HG02852 (cell line): ENCODE results near the gene CFAP299.
A peak's percentile ranks its signal among the peaks of the same experiment; 100 is the strongest.

Experiments used
- ATAC-seq: cut with Tn5 transposase; IDR thresholded peaks from one replicate; pipeline ENCODE4 v1.9.1; 2021; ENCODE audit warnings: mild to moderate bottlenecking, moderate library complexity; ENCODE audit not compliant: unreplicated experiment

The CFAP299 gene

DNA sequence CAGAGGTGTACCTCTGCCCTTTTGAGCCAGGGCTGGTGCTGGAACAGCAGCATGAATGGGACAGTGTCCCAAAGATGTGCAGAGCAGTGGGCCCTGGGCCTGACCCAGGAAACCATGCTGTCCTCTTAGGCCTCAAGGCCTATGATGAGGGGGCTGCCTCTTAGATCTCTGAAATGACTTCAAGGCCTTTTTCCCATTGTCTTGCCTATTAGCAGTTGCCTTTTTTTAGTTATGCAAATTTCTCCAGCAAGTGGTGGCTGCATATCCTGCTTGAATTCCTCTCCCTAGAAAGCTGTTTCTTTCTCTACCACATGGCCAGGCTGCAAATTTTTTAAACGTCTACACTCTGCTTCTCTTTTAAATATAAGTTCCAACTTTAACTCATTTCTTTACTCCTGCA, 160.3 kb downstream of the CFAP299 start:
- ATAC-seq = no peak

DNA sequence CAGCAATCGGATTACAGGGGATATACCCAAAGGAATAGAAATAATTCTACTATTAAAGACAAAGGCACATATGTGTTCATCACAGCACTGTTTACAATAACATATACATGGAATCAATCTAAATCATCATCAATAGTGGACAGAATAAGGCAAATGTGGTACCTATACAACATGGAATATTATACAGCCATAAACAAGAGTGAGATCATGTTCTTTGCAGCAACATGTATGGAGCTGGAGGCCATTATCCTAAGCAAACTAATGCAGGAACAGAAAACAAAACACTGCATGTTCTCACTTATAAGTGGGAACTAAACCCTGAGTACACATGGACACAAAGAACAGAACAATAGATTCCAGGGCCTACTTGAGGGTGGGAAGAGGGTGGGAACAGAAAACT, 163.2 kb downstream of the CFAP299 start:
- no peak for ATAC-seq

DNA sequence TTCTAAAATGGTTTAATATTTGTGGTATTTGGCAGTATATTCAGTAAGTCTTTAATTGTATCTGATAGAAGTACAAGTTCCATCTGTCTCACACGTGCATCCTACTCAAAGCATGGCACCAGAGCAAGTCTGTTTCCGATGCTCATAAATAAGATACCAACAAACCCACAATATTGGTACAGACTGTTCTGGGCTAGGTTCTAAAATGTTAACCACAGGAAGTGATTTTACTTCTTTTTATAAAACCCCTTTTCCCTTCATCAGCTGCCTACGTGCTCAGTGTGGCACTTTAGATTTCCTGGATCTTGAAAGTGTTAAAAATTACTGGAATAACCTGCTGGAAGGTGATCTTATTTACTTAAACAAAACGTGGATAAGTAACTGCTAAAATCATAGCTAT, 165.1 kb downstream of the CFAP299 start:
- no peak for ATAC-seq

DNA sequence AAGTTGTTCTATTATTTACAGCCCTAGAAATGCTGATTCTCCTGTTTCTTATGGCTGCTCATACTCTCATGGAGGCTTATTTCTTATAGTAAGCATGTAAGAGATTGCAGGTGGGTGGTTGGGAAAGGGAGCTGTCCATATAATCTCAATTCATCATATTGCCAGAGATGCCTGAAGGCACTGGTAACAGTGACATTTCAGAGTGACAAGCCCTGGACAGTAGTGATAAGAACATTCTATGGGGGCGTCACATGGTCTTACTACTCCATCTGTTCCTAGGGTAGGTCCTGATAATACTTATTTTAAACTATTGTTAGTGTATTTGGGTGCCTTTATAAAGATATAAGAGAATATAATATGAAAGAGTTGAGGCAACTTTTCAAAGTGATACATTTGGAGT, 171.5 kb downstream of the CFAP299 start:
- ATAC-seq = no peak

DNA sequence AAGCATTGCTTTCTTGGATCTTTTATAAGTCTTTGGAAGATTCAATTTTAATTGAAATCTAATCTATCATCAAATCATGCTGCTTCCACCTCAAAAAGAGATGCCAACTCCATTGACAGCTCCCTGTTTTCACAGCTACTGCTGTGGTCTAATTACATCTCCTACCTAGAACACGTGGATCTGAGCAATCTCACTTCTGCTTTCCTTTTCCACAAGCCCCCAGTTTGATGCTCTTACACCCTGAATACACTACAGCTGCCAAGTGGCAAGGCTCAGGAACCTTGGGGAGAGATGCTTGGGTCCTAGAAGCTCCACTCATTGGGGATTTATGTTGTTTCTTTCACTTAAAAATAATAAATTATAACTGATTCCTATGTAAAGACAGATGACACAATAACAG, 172.0 kb downstream of the CFAP299 start:
- ATAC-seq = peak; percentile 93

DNA sequence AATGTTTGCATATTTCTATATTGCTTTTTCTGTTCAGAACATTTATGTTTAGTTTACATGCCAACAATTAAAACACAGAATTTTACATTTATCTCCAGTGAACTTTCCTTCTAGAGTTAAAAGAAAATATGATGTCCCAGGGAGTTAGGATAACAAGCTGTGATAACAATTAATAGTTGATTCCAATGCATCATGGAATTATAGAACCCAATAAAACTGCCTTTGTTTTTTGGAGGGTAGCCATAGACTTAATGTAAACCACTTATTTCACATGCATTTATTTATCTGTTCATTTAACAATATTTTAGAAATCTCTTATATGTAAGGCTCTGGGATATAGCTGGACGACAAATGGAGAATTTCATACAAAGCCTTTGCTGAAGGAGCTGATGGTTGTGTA, 180.0 kb downstream of the CFAP299 start:
- ATAC-seq = no peak

DNA sequence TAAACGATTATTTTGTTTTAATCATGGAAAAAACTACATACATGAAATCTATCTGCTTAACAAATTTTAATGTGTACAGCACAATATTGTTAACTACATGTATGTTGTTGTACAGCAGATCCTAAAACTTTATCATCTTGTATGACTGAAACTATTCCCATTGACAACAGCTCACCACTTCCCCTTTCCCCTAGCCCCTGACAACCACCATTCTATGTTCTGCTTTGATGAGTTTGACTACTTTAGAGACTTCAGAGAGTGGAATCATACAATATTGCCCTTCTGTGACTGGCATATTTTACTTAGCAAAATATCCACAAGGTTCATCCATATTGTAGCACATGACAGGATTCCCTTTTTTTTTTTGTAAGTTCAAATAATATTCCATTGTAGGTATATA, 185.9 kb downstream of the CFAP299 start:
- peak; percentile 73 for ATAC-seq

DNA sequence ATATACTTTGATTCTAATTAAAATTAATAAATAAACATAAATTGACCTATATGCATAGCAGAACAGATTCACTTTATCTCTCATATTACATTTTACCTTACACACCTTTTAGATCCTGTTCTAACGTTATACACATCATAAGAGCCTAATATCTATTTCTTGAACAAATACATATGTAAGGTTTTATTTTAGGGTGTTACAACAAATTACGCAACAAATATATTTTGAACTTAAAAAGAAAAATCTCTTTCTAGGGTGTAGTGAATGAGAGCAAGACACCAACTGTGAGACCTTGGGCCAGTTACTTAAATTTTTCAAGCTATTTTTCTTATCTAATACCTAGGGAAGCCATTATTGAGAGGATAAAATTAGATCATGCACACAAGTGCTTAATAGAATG, 191.2 kb downstream of the CFAP299 start:
- no peak for ATAC-seq

DNA sequence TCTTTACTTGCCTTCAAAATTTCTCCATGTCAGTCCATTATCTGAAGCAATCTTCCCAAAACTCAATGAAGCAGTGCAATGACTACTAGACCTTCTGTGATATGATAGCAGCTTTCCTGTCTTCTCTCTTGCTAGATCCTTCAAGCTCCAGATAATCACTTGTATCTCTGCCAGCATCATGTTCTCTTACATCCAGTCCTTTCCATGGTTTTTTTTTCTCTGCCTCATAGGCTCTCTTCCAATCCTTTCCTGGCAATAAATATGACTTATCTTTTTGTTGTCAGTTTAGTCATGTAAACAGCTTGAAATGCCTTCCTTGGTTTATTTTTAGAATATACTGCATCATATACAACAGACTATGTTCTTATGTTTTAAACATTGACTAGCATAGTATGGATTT, 193.5 kb downstream of the CFAP299 start:
- no peak for ATAC-seq

DNA sequence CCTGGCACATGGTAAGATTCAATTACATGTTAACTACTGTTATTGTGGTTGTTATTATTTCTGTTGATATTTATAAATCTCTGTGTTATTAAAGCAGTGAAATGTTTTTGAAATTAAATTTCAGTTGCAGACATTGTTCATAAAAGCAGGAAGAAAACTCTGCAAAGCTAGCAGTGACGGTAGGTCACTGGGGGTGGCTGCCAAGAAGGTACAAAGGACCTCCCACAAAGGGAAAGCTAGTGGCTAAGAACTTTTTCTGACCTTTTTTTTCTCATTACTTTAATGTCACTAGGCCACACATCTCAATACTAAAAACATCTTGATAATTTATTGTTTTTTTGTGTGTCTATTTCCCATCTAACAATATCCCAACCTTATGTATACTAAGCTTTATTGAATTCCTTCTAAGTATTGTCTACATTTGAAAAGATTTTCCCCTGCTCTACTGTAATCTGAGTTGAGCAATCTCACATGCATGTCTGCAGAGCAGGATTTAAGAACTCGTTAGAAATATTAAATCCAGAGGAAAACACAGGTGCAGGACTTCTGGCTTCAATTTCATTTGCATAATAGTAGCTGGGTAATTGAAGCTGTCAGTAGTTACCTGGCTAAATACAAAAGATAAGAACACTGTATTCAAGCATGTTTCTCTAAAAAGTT, 197.3 kb downstream of the CFAP299 start:
- ATAC-seq = no peak

DNA sequence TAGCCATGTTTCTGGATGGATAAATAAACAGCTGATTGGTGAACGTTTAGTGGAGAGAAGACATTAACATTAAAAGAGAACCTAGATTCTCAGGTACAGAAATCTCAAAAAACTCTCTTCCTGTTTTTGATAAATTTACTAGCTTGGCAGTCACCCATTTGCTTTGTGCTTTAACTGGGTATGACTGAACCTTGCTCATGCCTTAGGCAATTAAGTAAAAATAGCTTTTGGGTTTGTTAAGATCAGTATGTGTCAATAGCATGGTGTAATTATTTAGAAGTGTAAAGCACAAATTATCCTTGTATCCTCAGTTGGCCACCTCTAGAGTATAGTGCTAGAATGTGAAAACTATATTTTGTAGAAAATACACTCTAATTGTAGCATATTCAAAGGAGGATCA, 200.0 kb downstream of the CFAP299 start:
- ATAC-seq = no peak

DNA sequence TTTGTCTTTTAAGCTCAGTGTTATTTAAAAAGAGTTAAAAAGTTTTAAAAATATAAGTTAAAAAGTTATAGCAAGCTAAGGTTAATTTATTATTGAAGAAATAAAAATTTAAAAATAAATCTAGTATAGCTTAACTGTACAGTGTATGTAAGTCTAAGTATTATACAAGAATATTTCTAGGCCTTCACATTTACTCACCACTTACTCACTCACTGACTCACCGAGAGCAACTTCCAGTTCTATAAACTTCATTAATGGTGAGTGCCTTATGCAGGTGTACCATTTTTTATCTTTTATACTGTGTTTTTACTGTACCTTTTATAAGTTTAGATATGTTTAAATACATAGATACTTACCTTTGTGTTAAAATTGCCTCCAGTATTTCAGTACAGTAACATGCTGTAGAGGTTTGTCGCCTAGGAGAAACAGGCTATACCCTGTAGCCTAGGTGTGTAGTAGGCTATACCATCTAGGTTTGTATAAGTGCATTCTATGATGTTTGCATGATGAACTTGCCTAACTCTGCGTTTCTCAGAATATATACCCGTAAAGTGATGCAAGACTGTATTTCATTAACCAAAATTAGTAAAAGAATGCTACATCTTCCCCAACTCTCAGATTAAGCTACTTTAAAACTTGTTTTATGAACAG, 202.9 kb downstream of the CFAP299 start:
- ATAC-seq = no peak

DNA sequence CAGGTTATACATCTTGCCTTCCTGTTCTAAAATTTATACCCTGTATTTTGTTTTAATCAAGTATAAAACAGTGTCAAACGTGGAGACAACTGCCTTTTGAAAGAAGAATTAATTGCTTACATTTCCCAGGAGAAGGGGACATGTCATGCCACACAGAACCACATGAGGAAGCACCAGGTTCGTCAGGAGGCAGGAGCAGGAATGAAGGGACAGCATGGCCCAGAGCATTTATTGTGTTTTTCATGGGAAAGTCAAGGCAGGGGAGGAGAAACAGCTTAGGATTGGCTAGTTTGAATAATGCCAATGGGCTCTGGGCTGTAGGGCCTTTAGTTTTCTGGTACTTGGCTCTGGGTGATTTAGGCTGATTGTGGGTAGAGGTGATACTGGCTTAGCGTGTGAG, 203.7 kb downstream of the CFAP299 start:
- no peak for ATAC-seq

DNA sequence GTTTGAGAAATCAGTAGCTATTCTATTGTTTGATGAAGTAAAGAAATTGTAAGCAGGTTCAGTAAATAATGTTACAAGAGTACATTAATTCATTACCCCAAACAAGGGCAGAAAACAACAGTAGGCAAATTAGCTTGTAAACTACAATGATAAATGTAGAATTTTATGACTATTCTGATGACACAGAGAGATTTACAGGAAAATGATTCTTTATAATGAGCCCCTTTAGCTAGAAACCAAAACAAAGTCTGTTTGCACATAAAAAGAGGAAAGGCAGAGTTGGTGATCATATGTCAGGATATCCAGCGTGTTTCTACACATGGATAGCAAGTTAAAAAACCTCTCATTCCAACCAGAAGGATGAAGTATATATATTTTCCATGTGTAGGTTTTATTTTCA, 204.8 kb downstream of the CFAP299 start:
- peak; percentile 9 for ATAC-seq

DNA sequence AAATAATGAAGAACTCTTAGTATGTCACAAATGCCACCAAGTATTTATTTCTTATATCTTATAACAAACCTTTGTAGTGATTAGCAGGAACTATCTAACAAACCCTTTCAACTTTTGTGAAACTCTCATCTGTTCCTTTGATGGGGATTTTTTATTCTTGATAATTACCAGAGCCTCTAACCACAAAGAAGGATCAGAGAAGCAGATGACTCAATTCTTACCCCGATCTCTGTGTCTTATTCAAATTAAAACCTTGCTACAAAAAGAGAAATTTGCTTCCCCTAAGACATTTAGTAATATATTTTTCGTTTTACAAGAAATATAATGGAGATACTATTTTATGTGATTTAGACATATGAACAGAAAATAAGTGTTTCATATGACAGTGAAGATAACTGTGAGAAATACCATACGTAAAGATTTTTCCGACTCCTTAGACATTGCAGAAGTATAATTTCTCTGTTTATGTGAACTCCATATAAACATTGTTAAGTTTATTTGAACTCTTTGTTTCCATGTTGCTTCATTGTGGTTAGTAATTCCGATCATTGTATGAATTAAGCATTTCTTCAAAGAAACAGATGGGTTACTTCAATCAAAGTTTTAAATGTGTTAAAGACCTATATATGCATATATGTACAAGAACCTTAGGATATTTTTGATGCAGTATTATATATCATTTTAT, 205.4 kb downstream of the CFAP299 start:
- ATAC-seq = peak; percentile 98

DNA sequence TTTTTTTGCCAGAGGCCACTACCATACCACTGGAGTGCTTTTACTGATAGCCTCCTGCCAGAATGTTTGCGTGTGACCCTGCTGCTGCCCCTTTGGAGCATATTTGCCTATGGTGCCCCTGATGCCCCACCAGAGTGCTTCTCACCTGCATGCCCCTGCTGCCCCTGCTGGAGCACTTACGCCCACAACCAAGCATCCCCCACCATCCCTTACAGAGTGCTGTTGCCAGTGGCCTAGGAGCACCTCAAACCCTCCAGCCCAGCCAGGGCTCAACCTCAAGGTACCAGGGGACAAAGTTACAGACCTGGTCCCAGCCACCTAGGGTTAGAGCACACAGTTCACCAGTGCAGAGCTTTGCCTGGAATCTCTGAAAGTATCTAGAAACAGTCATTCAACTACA, 207.2 kb downstream of the CFAP299 start:
- no peak for ATAC-seq

DNA sequence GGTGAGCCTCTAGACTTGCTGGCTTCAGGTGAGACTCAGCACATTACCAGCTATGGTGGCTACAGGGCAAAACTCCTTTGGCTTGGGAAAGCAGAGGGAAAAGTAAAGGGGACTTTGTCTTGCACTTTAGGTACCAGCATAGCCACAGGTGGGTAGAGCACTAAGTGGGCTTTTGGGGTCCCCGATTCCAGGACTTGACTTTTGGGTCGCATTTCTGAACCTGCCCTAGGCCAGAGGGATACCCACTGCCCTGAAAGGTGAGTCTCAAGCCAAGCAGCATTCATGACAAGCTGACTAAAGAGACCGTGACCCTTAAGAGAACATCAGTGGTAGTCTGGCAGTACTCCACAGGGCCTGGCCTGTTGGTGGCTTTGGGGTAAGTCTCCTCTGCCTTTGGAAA, 224.8 kb downstream of the CFAP299 start:
- ATAC-seq = no peak

DNA sequence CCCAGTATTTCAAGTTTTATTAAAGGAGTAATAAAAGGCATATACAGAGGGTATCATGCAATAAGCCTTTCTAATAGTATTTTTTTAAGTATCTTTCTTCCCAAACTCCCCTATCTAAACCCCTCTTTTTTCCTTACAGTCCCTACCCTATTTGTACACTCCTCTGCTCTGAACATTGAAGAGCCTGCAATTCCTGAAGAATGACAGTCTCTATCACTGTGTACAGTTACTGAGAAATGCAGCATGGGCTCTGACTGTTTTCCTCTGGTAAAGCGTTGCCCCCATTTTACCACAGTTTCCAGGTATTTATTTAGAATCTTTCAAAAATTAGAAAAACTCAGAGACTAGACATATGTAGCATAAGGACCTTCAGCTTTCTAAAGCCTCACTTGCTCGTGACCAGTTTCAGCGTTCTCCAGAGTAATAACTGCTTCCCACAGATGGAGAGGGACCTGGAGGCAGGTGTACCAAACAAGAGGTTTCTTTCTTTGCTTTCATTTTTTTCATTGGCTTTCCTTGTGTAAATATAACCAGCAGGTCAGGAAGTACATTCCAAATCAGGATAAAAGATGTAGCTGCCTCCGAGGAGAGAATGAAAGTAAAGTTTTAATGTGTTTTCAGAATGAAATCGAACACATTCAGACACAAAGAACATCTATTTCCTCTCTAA, 230.8 kb downstream of the CFAP299 start:
- no peak for ATAC-seq

DNA sequence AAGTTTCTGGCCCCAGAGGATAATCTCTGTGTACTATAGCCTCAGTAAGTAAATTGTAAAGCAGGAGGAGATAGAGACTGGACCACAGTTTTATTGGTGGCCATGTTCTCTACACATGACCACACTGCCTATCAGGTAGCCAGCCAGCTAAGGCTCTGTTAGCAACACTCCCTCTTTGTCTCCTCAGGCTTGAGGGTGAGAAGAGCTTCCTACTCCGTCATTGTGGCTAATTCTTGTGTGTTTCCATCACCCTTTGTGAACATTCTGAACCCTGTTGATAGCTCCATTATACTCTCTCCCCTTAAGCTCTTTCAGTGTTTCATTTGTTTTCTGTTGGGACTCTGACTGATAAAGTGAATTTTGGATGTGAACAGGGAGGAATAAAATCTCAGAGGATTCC, 233.4 kb downstream of the CFAP299 start:
- no peak for ATAC-seq

DNA sequence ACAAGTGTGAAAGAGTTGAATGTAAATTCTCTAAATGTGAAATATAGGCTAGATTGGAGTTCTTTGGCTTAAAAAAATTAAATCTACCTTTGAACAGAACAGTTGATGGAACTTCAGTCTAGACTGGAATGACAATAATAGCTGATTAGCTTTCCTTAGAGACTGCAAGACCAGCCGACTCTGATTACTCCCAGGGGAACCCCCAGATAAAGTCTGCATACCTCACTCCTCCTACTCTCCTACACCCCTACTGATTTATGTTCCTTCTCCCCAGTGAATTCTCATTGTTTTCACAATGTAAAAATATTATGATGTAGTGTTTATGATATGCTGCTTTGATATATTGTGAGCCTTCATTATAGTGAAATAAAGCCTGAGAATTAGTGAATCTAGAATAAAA, 241.3 kb downstream of the CFAP299 start:
- no peak for ATAC-seq

DNA sequence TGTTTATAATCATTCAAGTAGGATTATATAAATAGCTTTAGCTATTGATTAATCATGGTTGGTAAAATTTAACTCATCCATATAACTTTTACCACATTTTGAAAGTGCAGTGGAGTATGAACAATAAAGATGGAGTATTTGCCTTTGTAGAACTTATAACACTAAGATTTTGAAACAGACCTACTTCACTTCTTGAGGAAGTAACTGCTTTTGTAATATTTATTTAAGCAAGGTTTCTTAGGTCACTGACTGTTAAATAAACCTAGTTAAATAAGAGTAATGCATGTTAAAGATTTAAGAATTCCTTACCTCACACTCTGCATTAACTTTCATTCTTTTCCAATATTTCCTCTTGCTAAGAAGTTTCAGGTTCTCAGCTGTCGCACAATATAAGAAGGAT, 242.5 kb downstream of the CFAP299 start:
- no peak for ATAC-seq

DNA sequence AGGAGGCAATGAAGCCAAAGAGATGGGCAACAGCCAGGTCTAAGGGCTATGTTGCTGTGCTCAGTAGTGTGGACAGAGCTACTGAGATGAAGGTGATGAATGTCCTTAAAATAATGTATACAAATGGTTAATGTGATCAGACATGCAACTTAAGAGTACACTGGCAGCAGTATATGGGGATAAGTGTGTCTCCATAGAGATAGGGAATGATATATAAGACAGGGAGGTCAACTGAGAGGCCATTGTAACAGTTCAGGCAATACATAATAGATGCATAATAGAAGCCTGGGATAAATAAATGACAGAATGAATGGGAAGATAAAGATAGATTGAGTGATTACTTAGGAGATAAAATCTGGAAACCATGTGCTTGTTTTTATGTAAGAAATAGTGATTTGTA, 250.0 kb downstream of the CFAP299 start:
- no peak for ATAC-seq
